ENCODE measurements around the gene RAB35. TPM values are rescaled to one million over a fixed set of nuclear protein-coding genes. Genes with fewer than 3 reads are reported as not detected.

The RAB35 gene
- total RNA-seq, 1 experiment from 2014 or later: 57.9 TPM

DNA sequence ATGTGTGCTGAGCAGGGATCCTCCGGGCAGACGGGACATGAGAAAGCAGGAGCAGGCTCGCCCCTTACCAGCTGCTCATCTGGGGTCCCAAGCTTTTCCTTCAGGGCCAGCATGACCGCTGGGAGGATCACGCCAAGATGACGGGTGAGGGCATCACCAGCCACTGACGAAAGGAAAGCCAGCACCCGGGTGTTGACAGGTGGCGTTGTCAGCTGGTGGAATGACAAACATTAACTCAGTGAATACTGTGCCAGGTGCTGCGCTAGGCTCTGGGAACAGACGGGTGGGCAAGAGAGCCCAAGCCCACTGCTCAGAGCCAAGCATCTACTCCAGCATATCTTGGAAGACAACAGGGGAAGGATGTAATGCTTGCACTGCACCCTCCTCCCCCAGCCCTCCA lies 21.3 kb upstream of the RAB35 start:
- no peak for DNase-seq (ENCODE audit: low spot score)
- BruUV-seq (replicated peaks): TSS peak; percentile 47
- ChIA-PET POLR2A (ENCODE audit: low non-redundant PET) (no interaction called here), CTCF (no interaction called here)
- intact Hi-C loops (cut with micrococcal nuclease; ENCODE audit: unreplicated experiment): no loop called here
- Histone ChIP-seq H3K27ac (ENCODE audit: low read depth, low read length, poor library complexity, severe bottlenecking) (no peak overlapping the region), H3K4me3 (ENCODE audit: low read depth, low read length, poor library complexity, severe bottlenecking) (no peak overlapping the region), H3K4me1 (ENCODE audit: insufficient read depth, low read length, poor library complexity, severe bottlenecking) (no peaks in the 10 kb centered on the region), H3K36me3 (ENCODE audit: insufficient read depth, low read length, poor library complexity, severe bottlenecking) (peaks cover 94% of the 10 kb centered on the region), H3K27me3 (replicated peaks; ENCODE audit: insufficient read depth, low read depth, low read length, poor library complexity) (no peaks in the 10 kb centered on the region), H3K9me3 (ENCODE audit: low read depth, low read length, poor library complexity, severe bottlenecking) (no peaks in the 10 kb centered on the region)
- no peak for TF ChIP-seq EZH2 (IDR thresholded peaks at IDR 0.05; ENCODE audit: borderline replicate concordance, low read depth, low read length, poor library complexity, severe bottlenecking)
- TF ChIP-seq, protein P1, sequence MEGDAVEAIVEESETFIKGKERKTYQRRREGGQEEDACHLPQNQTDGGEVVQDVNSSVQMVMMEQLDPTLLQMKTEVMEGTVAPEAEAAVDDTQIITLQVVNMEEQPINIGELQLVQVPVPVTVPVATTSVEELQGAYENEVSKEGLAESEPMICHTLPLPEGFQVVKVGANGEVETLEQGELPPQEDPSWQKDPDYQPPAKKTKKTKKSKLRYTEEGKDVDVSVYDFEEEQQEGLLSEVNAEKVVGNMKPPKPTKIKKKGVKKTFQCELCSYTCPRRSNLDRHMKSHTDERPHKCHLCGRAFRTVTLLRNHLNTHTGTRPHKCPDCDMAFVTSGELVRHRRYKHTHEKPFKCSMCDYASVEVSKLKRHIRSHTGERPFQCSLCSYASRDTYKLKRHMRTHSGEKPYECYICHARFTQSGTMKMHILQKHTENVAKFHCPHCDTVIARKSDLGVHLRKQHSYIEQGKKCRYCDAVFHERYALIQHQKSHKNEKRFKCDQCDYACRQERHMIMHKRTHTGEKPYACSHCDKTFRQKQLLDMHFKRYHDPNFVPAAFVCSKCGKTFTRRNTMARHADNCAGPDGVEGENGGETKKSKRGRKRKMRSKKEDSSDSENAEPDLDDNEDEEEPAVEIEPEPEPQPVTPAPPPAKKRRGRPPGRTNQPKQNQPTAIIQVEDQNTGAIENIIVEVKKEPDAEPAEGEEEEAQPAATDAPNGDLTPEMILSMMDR (conservative IDR thresholded peaks at IDR 0.05; ENCODE audit: low read depth, low read length): no peak

DNA sequence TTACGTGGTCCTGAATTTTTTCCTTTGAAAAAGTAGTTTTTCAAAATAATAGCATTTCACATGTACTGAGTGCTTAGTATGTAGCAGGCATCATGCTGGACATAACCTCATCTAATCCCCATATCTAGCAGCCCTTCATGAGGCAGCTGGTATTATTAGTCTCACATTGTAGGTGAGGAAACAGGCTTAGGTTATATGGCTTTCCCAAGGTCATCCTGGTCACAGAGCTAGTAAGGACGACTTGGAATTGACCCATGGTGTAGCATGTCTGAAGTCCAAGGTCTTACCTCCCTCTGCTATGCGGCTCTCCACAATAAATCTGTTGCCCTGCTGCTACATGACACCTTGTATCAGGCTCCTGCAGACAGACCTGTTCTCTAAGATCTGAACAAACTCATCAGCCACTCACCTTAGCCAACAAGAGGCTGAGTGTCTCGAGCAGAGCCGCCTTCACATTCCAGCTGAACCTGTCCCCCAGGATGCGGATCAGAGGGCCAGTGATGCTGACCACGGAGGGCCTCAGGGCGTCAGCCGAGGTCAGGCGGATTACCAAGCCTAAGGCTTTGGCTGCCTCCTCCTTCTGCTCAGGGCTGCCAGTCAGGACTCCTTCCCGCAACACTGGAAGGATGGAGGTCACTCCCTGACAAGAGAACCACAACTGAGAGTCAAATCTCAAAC lies 19.7 kb upstream of the RAB35 start:
- intact Hi-C loops (cut with micrococcal nuclease; ENCODE audit: unreplicated experiment): no loop called here
- no peaks in the 10 kb centered on the region for H3K27me3 ChIP-seq (replicated peaks; ENCODE audit: insufficient read depth, low read depth, low read length, poor library complexity)
- no peaks in the 10 kb centered on the region for H3K4me1 ChIP-seq (ENCODE audit: insufficient read depth, low read length, poor library complexity, severe bottlenecking)
- ChIA-PET CTCF (no interaction called here), POLR2A (ENCODE audit: low non-redundant PET) (no interaction called here)
- no TSS peak for BruUV-seq (replicated peaks)
- no peak overlapping the region for H3K4me3 ChIP-seq (ENCODE audit: low read depth, low read length, poor library complexity, severe bottlenecking)
- H3K27ac ChIP-seq (ENCODE audit: low read depth, low read length, poor library complexity, severe bottlenecking): no peak overlapping the region
- TF ChIP-seq, protein P1 (conservative IDR thresholded peaks at IDR 0.05; ENCODE audit: low read depth, low read length): no peak
- TF ChIP-seq EZH2 (IDR thresholded peaks at IDR 0.05; ENCODE audit: borderline replicate concordance, low read depth, low read length, poor library complexity, severe bottlenecking): no peak
- DNase-seq (ENCODE audit: low spot score): no peak
- peaks cover 94% of the 10 kb centered on the region for H3K36me3 ChIP-seq (ENCODE audit: insufficient read depth, low read length, poor library complexity, severe bottlenecking)
- no peaks in the 10 kb centered on the region for H3K9me3 ChIP-seq (ENCODE audit: low read depth, low read length, poor library complexity, severe bottlenecking)

DNA sequence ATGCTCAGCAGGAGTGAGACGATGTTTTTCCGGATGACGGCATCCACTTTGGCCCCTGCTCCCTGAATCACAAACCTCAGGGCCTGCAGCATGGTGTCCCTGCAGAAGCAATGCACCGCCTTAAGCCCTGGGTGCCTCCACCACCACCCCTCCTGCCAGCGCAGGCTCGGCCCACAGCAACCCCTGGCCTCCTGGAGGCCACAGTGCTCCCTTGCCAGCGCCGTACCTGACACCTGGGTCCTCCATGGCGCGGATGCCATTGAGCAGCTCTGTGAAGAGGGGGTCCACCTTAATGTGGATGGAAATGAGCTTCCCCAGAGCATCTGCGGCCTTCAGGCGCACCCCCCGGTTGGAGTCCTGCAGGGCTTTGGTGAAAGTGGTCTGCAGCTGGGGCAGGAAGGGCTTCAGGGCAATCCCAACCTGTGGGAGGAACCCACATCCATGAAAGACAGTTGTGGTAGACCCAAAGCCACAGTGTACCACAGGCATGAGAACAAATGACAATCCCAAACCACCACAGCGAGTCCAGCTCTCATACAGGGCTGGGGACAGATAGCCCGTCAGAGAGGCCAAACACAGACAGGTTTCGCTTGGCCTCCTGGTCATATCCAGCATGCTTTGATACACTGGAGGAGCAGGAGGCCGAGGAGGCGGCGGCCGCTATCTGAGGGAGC lies 17.9 kb upstream of the RAB35 start:
- H3K27me3 ChIP-seq (replicated peaks; ENCODE audit: insufficient read depth, low read depth, low read length, poor library complexity): no peaks in the 10 kb centered on the region
- H3K9me3 ChIP-seq (ENCODE audit: low read depth, low read length, poor library complexity, severe bottlenecking): no peaks in the 10 kb centered on the region
- TF ChIP-seq EZH2 (IDR thresholded peaks at IDR 0.05; ENCODE audit: borderline replicate concordance, low read depth, low read length, poor library complexity, severe bottlenecking): no peak
- TF ChIP-seq, protein P1 (conservative IDR thresholded peaks at IDR 0.05; ENCODE audit: low read depth, low read length): no peak
- intact Hi-C loops (cut with micrococcal nuclease; ENCODE audit: unreplicated experiment): no loop called here
- H3K36me3 ChIP-seq (ENCODE audit: insufficient read depth, low read length, poor library complexity, severe bottlenecking): peaks cover 94% of the 10 kb centered on the region
- POLR2A ChIA-PET (ENCODE audit: low non-redundant PET): no interaction called here
- BruUV-seq (replicated peaks): no TSS peak
- no peaks in the 10 kb centered on the region for H3K4me1 ChIP-seq (ENCODE audit: insufficient read depth, low read length, poor library complexity, severe bottlenecking)
- H3K27ac ChIP-seq (ENCODE audit: low read depth, low read length, poor library complexity, severe bottlenecking): no peak overlapping the region
- no peak for DNase-seq (ENCODE audit: low spot score)
- CTCF ChIA-PET: no interaction called here
- no peak overlapping the region for H3K4me3 ChIP-seq (ENCODE audit: low read depth, low read length, poor library complexity, severe bottlenecking)

All from A673 (cell line).